GM23338 (cell line): Measurements from ENCODE around the gene LURAP1L. TPM values are rescaled to one million over a fixed set of nuclear protein-coding genes. Genes with fewer than 3 reads are reported as not detected.

Experiments
- ATAC-seq: fragments of 200-7000 bp; cut with Tn5 transposase; 3 replicates; pipeline ENCODE4 v1.9.1; 2020
- DNase-seq: peaks from one replicate; pipeline ENCODE4 v3.0.0-alpha.2; 2015; ENCODE audit warnings: low spot score
- H2AFZ ChIP-seq: fragments of 200-600 bp; sonication (generic); 2 replicates; pipeline ENCODE4 v1.8.0; 2016; ENCODE audit warnings: antibody characterized with exemption, mild to moderate bottlenecking, moderate library complexity
- H3F3A ChIP-seq: fragments of 200-600 bp; sonication (generic); replicated peaks from 2 replicates; pipeline ENCODE4 v1.8.0; 2017; ENCODE audit warnings: antibody characterized with exemption, mixed run types, low read depth
- H3K27ac ChIP-seq: fragments of 200-600 bp; sonication (generic); 2 replicates; pipeline ENCODE4 v1.6.1; 2016; ENCODE audit warnings: low read depth
- H3K27me3 ChIP-seq: fragments of 200-600 bp; sonication (generic); 2 replicates; pipeline ENCODE4 v1.8.0; 2016; ENCODE audit warnings: mild to moderate bottlenecking, mixed run types, moderate library complexity; ENCODE audit not compliant: insufficient read depth
- H3K36me3 ChIP-seq: fragments of 200-600 bp; sonication (generic); 2 replicates; pipeline ENCODE4 v1.8.0; 2016; ENCODE audit warnings: mild to moderate bottlenecking; ENCODE audit not compliant: insufficient read depth
- H3K4me1 ChIP-seq: fragments of 200-600 bp; sonication (generic); 2 replicates; pipeline ENCODE4 v1.8.0; 2016; ENCODE audit warnings: mild to moderate bottlenecking, moderate library complexity; ENCODE audit not compliant: insufficient read depth
- H3K4me2 ChIP-seq: fragments of 200-600 bp; sonication (generic); 2 replicates; pipeline ENCODE4 v1.7.1; 2017; ENCODE audit warnings: mixed run types
- H3K4me3 ChIP-seq: fragments of 200-600 bp; sonication (generic); 2 replicates; pipeline ENCODE4 v1.6.1; 2016; ENCODE audit warnings: mixed run types
- H3K79me2 ChIP-seq: fragments of 200-600 bp; sonication (generic); replicated peaks from 2 replicates; pipeline ENCODE4 v1.8.0; 2017; ENCODE audit warnings: mild to moderate bottlenecking; ENCODE audit not compliant: insufficient read depth
- H3K9me2 ChIP-seq: fragments of 200-600 bp; sonication (generic); 2 replicates; pipeline ENCODE4 v1.8.0; 2017; ENCODE audit not compliant: insufficient read depth
- H4K20me1 ChIP-seq: fragments of 200-600 bp; sonication (generic); replicated peaks from 2 replicates; pipeline ENCODE4 v1.8.0; 2017; ENCODE audit warnings: mild to moderate bottlenecking; ENCODE audit not compliant: insufficient read depth
- H3K27ac Mint-ChIP-seq: 2 replicates; pipeline ENCODE4 v1.8.0; 2020; ENCODE audit warnings: inconsistent platforms, mild to moderate bottlenecking, moderate library complexity, mixed read lengths
- H3K27me3 Mint-ChIP-seq: 3 replicates; pipeline ENCODE4 v1.8.0; 2022; ENCODE audit warnings: low read depth, mild to moderate bottlenecking, moderate library complexity, mixed read lengths, inconsistent platforms; ENCODE audit not compliant: insufficient read depth, poor library complexity
- H3K36me3 Mint-ChIP-seq: 3 replicates; pipeline ENCODE4 v1.8.0; 2021; ENCODE audit warnings: low read depth, mild to moderate bottlenecking, inconsistent platforms, moderate library complexity, mixed read lengths
- H3K4me1 Mint-ChIP-seq: 3 replicates; pipeline ENCODE4 v1.8.0; 2020; ENCODE audit warnings: mild to moderate bottlenecking, inconsistent platforms, mixed read lengths
- H3K4me3 Mint-ChIP-seq: 3 replicates; pipeline ENCODE4 v1.8.0; 2021; ENCODE audit warnings: moderate library complexity, mild to moderate bottlenecking, inconsistent platforms, mixed read lengths
- H3K9me3 Mint-ChIP-seq: 3 replicates; pipeline ENCODE4 v1.8.0; 2020; ENCODE audit warnings: moderate library complexity, mild to moderate bottlenecking, inconsistent platforms, mixed read lengths
- CREB1 ChIP-seq: fragments of 250-450 bp; sonication (Bioruptor Pico); IDR thresholded peaks from 2 replicates; pipeline ENCODE4 v1.5.0; 2020; ENCODE audit warnings: low read depth, mild to moderate bottlenecking, moderate library complexity
- EZH2 ChIP-seq: fragments of 200-600 bp; sonication (generic); IDR thresholded peaks from one replicate; pipeline ENCODE4 v1.8.0; 2017; ENCODE audit warnings: antibody characterized with exemption, mild to moderate bottlenecking, low read depth; ENCODE audit not compliant: unreplicated experiment
- JUNB ChIP-seq: IDR thresholded peaks from one replicate; pipeline ENCODE4 v1.6.1; 2016; ENCODE audit warnings: antibody characterized with exemption; ENCODE audit not compliant: unreplicated experiment
- NANOG ChIP-seq: IDR thresholded peaks from 2 replicates; pipeline ENCODE4 v1.6.1; 2016; ENCODE audit warnings: antibody characterized with exemption, borderline replicate concordance
- POLR2AphosphoS5 ChIP-seq: IDR thresholded peaks from 2 replicates; pipeline ENCODE4 v1.6.1; 2016; ENCODE audit warnings: antibody characterized with exemption, low read depth
- STAT1 ChIP-seq: IDR thresholded peaks from one replicate; pipeline ENCODE4 v1.6.1; 2016; ENCODE audit warnings: antibody characterized with exemption; ENCODE audit not compliant: unreplicated experiment
- ZNF114 ChIP-seq: fragments of 250-450 bp; sonication (Bioruptor Pico); IDR thresholded peaks from 2 replicates; pipeline ENCODE4 v1.5.0; 2020; ENCODE audit warnings: mild to moderate bottlenecking, moderate library complexity
- ZNF331 ChIP-seq: fragments of 250-450 bp; sonication (Bioruptor Pico); IDR thresholded peaks from 2 replicates; pipeline ENCODE4 v1.5.0; 2020; ENCODE audit warnings: low read depth, mild to moderate bottlenecking, moderate library complexity
- polyA plus RNA-seq: library from polyadenylated mRNA; unstranded; fragments of >200 nt; fragmentation: Nextera tagmentation; extraction: Ambion mirVana; gene quantifications from 2 replicates; pipeline ENCODE4 v1.2.1, GENCODE V29; 2016
- total RNA-seq: library from RNA; depleted of rRNA; stranded (reverse); fragments of >200 nt; shearing (Covaris generic); gene quantifications from 2 replicates; pipeline ENCODE4 v1.2.3, GENCODE V29; 2014
- TF ChIP-seq, protein P1 (sequence below): fragments of 250-450 bp; sonication (Bioruptor Pico); IDR thresholded peaks from 2 replicates; pipeline ENCODE4 v1.5.0; 2020; ENCODE audit warnings: mild to moderate bottlenecking, moderate library complexity

Gene LURAP1L
- total and polyA plus RNA-seq, 2 experiments from 2014 or later, result 1.2 to 1.6 TPM

DNA sequence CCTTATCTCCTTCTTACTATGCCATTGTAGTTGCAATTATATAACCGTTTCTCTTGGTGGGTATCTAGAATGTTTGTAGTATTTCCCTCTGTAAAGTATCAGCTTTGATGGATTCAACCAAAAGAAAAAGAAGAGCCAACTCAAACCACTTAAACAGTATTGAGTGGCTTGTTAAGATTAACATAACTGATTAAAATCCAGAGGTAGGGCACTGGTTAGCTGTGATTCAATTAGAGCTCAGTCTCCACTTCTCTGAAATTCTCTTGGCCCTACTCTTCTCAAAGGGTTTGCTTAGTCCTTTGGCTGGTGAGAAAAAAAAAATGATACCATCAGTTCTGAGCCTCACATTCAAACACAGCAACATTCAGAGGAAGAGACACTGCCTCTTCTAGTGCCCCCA lies 44.6 kb upstream of the LURAP1L start:
- Mint-ChIP-seq H3K27me3 (no peaks in the 10 kb centered on the region), H3K9me3 (peaks cover 9% of the 10 kb centered on the region; the same call in 2 of the 3 replicates), H3K4me3 (no peak overlapping the region), H3K4me1 (no peaks in the 10 kb centered on the region; the same call in 2 of the 3 replicates), H3K27ac (no peak overlapping the region), H3K36me3 (peaks cover 3% of the 10 kb centered on the region; the same call in 1 of the 3 replicates)
- Histone ChIP-seq H3K27me3 (no peaks in the 10 kb centered on the region), H3F3A (no peaks in the 10 kb centered on the region), H3K27ac (no peak overlapping the region), H2AFZ (no peak overlapping the region), H3K36me3 (no peaks in the 10 kb centered on the region), H3K4me2 (no peak overlapping the region), H3K4me1 (no peaks in the 10 kb centered on the region), H3K4me3 (no peak overlapping the region), H3K9me2 (no peaks in the 10 kb centered on the region; the same call in 1 of the 2 replicates), H3K79me2 (no peaks in the 10 kb centered on the region), H4K20me1 (no peaks in the 10 kb centered on the region)
- DNase-seq (no peak), ATAC-seq (no peak)
- TF ChIP-seq EZH2 (no peak), ZNF114 (CRISPR knock-in tag) (no peak), STAT1 (no peak), ZNF331 (CRISPR knock-in tag) (no peak), POLR2AphosphoS5 (no peak), NANOG (no peak), JUNB (no peak), CREB1 (CRISPR knock-in tag) (no peak)
- TF ChIP-seq, protein P1, sequence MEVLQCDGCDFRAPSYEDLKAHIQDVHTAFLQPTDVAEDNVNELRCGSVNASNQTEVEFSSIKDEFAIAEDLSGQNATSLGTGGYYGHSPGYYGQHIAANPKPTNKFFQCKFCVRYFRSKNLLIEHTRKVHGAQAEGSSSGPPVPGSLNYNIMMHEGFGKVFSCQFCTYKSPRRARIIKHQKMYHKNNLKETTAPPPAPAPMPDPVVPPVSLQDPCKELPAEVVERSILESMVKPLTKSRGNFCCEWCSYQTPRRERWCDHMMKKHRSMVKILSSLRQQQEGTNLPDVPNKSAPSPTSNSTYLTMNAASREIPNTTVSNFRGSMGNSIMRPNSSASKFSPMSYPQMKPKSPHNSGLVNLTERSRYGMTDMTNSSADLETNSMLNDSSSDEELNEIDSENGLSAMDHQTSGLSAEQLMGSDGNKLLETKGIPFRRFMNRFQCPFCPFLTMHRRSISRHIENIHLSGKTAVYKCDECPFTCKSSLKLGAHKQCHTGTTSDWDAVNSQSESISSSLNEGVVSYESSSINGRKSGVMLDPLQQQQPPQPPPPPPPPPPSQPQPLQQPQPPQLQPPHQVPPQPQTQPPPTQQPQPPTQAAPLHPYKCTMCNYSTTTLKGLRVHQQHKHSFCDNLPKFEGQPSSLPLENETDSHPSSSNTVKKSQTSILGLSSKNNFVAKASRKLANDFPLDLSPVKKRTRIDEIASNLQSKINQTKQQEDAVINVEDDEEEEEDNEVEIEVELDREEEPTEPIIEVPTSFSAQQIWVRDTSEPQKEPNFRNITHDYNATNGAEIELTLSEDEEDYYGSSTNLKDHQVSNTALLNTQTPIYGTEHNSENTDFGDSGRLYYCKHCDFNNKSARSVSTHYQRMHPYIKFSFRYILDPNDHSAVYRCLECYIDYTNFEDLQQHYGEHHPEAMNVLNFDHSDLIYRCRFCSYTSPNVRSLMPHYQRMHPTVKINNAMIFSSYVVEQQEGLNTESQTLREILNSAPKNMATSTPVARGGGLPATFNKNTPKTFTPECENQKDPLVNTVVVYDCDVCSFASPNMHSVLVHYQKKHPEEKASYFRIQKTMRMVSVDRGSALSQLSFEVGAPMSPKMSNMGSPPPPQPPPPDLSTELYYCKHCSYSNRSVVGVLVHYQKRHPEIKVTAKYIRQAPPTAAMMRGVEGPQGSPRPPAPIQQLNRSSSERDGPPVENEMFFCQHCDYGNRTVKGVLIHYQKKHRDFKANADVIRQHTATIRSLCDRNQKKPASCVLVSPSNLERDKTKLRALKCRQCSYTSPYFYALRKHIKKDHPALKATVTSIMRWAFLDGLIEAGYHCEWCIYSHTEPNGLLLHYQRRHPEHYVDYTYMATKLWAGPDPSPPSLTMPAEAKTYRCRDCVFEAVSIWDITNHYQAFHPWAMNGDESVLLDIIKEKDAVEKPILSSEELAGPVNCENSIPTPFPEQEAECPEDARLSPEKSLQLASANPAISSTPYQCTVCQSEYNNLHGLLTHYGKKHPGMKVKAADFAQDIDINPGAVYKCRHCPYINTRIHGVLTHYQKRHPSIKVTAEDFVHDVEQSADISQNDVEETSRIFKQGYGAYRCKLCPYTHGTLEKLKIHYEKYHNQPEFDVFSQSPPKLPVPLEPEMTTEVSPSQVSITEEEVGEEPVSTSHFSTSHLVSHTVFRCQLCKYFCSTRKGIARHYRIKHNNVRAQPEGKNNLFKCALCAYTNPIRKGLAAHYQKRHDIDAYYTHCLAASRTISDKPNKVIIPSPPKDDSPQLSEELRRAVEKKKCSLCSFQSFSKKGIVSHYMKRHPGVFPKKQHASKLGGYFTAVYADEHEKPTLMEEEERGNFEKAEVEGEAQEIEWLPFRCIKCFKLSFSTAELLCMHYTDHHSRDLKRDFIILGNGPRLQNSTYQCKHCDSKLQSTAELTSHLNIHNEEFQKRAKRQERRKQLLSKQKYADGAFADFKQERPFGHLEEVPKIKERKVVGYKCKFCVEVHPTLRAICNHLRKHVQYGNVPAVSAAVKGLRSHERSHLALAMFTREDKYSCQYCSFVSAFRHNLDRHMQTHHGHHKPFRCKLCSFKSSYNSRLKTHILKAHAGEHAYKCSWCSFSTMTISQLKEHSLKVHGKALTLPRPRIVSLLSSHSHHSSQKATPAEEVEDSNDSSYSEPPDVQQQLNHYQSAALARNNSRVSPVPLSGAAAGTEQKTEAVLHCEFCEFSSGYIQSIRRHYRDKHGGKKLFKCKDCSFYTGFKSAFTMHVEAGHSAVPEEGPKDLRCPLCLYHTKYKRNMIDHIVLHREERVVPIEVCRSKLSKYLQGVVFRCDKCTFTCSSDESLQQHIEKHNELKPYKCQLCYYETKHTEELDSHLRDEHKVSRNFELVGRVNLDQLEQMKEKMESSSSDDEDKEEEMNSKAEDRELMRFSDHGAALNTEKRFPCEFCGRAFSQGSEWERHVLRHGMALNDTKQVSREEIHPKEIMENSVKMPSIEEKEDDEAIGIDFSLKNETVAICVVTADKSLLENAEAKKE, result no peak
